DOHH2 (cell line): Measurements from ENCODE around the gene SLC35G3.

Source experiments
- CTCF ChIP-seq: fragments of 200-600 bp; sonication (generic); IDR thresholded peaks from one replicate; pipeline ENCODE4 v1.5.1; 2014; ENCODE audit warnings: antibody characterized with exemption, mild to moderate bottlenecking, low read depth, low read length; ENCODE audit not compliant: poor library complexity, severe bottlenecking
- EZH2phosphoT487 ChIP-seq: fragments of 200-600 bp; sonication (generic); IDR thresholded peaks from 2 replicates; pipeline ENCODE4 v1.6.1; 2017; ENCODE audit warnings: borderline replicate concordance, mild to moderate bottlenecking, antibody characterized with exemption, low read length, moderate library complexity, mixed read lengths

DNA sequence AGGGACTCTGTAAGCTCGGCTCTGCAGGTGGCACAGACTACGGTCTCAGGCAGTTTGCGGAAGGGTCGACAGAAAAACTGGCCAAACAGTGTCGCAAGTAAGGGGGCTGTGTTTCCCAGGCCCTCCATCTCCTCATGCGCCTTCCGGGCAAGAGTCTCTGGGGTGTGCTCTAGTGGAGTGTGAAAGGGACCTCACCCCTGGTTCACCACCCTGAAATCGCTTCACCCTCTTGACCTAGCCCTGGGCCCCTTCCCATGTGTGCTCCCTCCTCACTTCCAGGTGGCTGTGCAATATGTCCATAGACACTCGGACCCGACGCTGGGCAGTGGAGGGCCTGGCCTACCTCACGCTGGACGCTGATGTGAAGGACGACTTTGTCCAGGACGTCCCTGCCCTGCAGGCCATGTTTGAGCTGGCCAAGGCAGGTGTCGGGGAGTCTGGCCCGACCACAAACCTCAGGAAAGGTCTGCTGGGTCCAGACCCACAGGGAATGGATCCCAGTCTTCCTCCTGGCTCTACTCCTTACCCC is 24.3 kb downstream of the SLC35G3 start:
- no peak for TF ChIP-seq CTCF
- no peak for TF ChIP-seq EZH2phosphoT487
